Activated CD4-positive, alpha-beta T cell treated with anti-CD3 and anti-CD28 coated beads, Interleukin-2, amount 50 U/mL, for 48 hours (primary cell): Measurements from ENCODE around the gene VAPB.

ENCODE experiments used
- DNase-seq, 2 experiments: peaks; one replicate each; pipeline ENCODE4 v3.0.0-alpha.2; 2020

Gene VAPB

GRCh38 chr20:58438970-58439808, 50.2 kb downstream of the VAPB start:
- no peak for DNase-seq

- DNase-seq, result no peak
Measured at GRCh38 chr20:58440021-58440767, 51.2 kb downstream of the VAPB start.

GRCh38 chr20:58441723-58442122, 52.7 kb downstream of the VAPB start:
- DNase-seq, result no peak

GRCh38 chr20:58444746-58445255, 55.8 kb downstream of the VAPB start:
- DNase-seq, result no peak

- no peak for DNase-seq
Measured at GRCh38 chr20:58446264-58446959, 57.4 kb downstream of the VAPB start.

GRCh38 chr20:58446960-58447265, 57.9 kb downstream of the VAPB start:
- no peak for DNase-seq

- DNase-seq, result peak; percentile 55 to 61
Measured at GRCh38 chr20:58447511-58448391, 58.7 kb downstream of the VAPB start.

- no peak for DNase-seq
Measured at GRCh38 chr20:58448958-58449357, 59.9 kb downstream of the VAPB start.

GRCh38 chr20:58449681-58450221, 60.7 kb downstream of the VAPB start:
- no peak for DNase-seq

GRCh38 chr20:58450254-58450653, 61.2 kb downstream of the VAPB start:
- DNase-seq, result no peak

- DNase-seq, result no peak
Measured at GRCh38 chr20:58452667-58453255, 63.7 kb downstream of the VAPB start.

- DNase-seq, result no peak
Measured at GRCh38 chr20:58453391-58453790, 64.4 kb downstream of the VAPB start.

GRCh38 chr20:58454460-58454859, 65.4 kb downstream of the VAPB start:
- DNase-seq, result no peak

- DNase-seq, result no peak
Measured at GRCh38 chr20:58457083-58457695, 68.2 kb downstream of the VAPB start.

- DNase-seq, result no peak
Measured at GRCh38 chr20:58458342-58459057, 69.5 kb downstream of the VAPB start.

- DNase-seq, result no peak
Measured at GRCh38 chr20:58459058-58459750, 70.2 kb downstream of the VAPB start.

GRCh38 chr20:58461104-58461503, 72.1 kb downstream of the VAPB start:
- DNase-seq, result no peak

- DNase-seq, result no peak
Measured at GRCh38 chr20:58461899-58462298, 72.9 kb downstream of the VAPB start.

GRCh38 chr20:58463256-58463655, 74.2 kb downstream of the VAPB start:
- DNase-seq, result no peak

GRCh38 chr20:58464838-58465237, 75.8 kb downstream of the VAPB start:
- DNase-seq, result no peak
